GM12872 (cell line): ENCODE results near the gene SUMF1.

ENCODE experiments used
- TF ChIP-seq, protein P1 (sequence below): IDR thresholded peaks from 3 replicates; pipeline ENCODE4 v1.5.1; 2011; ENCODE audit warnings: low read depth, mild to moderate bottlenecking, low read length, moderate library complexity; ENCODE audit not compliant: insufficient read depth

The SUMF1 gene

DNA sequence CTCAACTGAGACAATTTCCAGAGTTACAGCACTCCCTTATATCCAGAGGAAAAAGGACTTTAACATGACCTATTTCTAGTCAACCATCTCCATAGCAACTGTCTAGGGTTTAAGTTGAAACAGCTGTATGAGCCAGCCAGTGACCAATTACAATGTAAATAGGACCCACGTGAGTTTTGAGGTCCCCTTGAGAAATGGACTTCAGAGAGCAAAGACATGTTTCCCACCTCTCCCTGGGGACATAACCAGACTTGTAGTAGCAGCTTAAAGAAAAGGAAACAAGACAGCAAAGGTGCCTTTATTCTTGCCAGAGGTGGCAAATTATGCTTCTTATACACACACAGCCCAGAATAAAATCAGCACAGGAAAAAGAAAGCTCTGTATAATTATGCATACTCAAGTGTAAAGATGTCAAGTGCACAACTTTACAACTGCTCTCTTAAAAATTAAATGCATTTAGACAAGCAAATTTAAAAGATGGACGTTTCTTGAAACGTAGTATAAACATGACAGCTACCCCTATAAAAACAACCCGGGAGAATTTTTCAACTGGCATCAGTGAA lies 40.2 kb downstream of the SUMF1 start:
- TF ChIP-seq, protein P1, sequence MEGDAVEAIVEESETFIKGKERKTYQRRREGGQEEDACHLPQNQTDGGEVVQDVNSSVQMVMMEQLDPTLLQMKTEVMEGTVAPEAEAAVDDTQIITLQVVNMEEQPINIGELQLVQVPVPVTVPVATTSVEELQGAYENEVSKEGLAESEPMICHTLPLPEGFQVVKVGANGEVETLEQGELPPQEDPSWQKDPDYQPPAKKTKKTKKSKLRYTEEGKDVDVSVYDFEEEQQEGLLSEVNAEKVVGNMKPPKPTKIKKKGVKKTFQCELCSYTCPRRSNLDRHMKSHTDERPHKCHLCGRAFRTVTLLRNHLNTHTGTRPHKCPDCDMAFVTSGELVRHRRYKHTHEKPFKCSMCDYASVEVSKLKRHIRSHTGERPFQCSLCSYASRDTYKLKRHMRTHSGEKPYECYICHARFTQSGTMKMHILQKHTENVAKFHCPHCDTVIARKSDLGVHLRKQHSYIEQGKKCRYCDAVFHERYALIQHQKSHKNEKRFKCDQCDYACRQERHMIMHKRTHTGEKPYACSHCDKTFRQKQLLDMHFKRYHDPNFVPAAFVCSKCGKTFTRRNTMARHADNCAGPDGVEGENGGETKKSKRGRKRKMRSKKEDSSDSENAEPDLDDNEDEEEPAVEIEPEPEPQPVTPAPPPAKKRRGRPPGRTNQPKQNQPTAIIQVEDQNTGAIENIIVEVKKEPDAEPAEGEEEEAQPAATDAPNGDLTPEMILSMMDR = no peak

DNA sequence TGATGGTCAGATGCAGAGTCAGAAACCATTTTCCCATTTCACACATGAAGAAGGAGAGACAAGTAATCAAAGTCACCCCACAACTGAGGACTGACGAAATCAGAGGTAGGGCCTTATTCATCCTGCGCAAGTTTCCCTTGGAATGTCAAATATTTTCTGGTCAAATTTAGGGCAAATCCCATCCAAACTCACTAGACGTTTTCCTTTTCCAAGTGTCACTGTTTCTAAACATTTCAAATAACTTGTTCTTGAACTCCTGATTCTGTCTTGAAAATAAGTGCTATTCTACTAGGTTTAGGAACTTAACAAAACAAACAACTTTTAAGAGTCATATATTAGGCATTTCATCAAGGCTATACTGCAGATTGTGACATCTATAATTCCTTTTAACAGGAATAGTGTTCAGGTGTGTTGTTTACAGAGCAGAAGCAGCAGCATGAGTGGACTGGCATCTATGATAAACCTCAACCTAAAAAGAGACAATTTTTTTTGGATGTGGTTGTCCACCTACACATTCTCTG lies 40.7 kb downstream of the SUMF1 start:
- TF ChIP-seq, protein P1 = no peak

DNA sequence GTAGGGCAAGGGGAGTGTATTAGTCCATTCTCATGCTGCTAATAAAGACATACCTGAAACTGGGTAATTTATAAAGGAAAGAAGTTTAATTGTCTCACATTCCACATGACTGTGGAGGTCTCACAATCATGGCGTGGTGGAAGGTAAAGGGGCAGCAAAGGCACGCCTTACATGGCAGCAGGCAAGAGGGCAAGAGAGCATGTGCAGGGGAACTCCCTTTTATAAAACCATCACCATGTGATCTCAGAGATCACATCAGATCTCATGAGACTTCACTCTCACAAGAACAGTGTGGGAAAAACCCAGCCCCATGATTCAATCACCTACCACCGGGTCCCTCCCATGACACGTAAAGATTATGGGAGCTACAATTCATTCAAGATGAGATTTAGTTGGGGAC lies 41.4 kb downstream of the SUMF1 start:
- TF ChIP-seq, protein P1 = no peak

DNA sequence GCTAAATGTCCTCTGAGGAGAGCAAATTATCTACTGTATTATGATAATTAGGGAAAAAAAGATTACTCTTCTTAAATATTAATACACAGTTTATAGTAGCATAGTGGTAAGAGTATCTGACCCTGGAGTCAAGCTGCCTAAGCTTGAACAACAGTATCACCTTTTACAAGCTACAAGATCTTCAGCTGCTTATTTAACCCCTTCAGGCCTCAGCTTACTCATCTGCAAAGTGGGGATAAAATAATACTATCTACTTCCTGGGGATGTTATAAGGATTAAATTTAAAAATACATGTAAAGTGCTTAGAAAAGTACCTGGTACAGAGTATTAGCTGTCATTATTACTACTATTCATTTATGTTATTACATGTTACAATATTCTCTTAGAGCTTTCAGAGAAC lies 42.0 kb downstream of the SUMF1 start:
- TF ChIP-seq, protein P1 = no peak

DNA sequence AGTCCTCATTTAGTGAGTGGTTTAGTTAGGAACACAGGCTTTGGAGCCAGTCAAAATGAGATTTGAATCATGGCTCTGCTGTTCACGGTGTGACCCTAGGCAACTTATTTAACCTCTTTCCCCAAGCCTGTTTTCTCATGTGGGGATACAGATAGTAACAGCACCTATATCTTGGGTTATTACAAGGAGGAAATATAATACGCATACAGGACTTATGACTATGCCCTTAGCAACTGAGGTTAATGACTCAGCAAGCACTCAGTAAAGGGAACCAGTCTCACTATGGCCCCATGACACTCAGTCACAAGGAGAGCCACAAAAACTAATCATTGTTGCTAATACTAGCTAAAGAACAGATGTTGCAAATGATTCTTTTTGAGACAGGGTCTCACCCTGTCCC lies 45.9 kb downstream of the SUMF1 start:
- TF ChIP-seq, protein P1 = no peak

DNA sequence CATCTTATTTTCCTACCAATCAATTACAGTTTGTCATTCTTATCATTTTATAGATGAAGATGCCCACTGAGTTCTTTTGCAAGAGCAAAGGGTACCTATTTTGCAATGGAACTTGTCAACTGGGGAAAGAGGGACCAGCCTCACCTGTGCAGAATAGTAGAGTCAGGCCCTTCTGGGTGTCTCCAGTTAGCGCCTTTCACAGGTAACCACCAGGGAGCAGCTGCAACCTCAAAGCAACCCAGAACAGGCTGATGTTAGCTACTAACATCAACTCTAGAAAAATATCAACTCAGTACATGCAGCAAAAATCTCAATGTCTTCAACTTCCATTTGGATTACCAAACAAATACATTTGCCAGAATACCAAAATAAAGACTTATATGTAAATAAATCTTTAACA lies 47.1 kb downstream of the SUMF1 start:
- TF ChIP-seq, protein P1 = no peak

DNA sequence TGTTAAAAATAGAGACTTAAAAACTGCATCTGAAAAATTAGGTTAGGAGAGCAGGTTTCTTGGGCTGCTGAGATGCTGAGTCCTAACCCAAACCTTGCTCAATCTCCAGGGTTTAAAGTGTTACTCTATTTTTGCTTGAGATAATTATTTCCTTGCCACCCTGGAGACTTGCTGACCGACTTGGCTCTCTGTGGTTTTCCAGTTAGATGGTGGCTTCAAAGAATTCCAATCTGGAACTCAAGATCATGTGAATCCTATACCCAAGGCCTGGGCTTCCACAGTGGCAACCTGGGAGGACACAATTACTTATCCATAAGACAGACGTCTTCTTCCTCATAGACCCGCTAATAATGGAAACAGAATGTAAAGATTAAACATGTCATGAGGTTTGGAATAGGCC lies 47.7 kb downstream of the SUMF1 start:
- TF ChIP-seq, protein P1 = no peak
